CD4-positive, alpha-beta T cell (primary cell): Measurements from ENCODE around the gene MBOAT7. TPM values are rescaled to one million over a fixed set of nuclear protein-coding genes. Genes with fewer than 3 reads are reported as not detected.
A peak's percentile ranks its signal among the peaks of the same experiment; 100 is the strongest.

Source experiments
- ATAC-seq: fragments of 200-7000 bp; cut with Tn5 transposase; one replicate; pipeline ENCODE4 v1.10.0; 2022; ENCODE audit warnings: mild to moderate bottlenecking; ENCODE audit not compliant: poor library complexity
- CTCF ChIA-PET: fragments of 350-600 bp; sonication (Branson Sonifier 250); formaldehyde crosslinking; loops from one replicate; lab custom pipeline; 2021; ENCODE audit warnings: antibody characterized with exemption, inconsistent platforms; lab: Charles Lee
- POLR2A ChIA-PET: fragments of 350-600 bp; sonication (Branson Sonifier 250); formaldehyde crosslinking; loops from one replicate; lab custom pipeline; 2021; ENCODE audit warnings: antibody characterized with exemption, inconsistent platforms; lab: Charles Lee
- DNase-seq, 14 experiments: peaks; one replicate each; pipeline ENCODE4 v3.0.0-alpha.2; 2013 to 2020; ENCODE audit warnings: mixed read lengths in 2 of 14
- H3K27ac ChIP-seq, 2 donors: one replicate each; pipeline versions ENCODE4 v1.5.1 to v1.7.0; 2013; ENCODE audit warnings: low read length in 2 of 2, low read depth in 1 of 2, mild to moderate bottlenecking in 1 of 2
- H3K27me3 ChIP-seq, 2 experiments: 1 replicate in 1 of 2; 2 replicates in 1 of 2; pipeline versions ENCODE4 v1.6.1 to v1.7.0; 2013; ENCODE audit warnings: low read length in 2 of 2, control low read depth in 1 of 2, mild to moderate bottlenecking in 1 of 2, moderate library complexity in 1 of 2; ENCODE audit not compliant: insufficient read depth in 2 of 2, control insufficient read depth in 1 of 2
- H3K36me3 ChIP-seq: one replicate; pipeline ENCODE4 v1.6.1; 2013; ENCODE audit warnings: low read length, control low read depth; ENCODE audit not compliant: insufficient read depth
- H3K4me1 ChIP-seq: one replicate; pipeline ENCODE4 v1.6.1; 2013; ENCODE audit warnings: low read length, control low read depth; ENCODE audit not compliant: insufficient read depth
- H3K4me3 ChIP-seq: one replicate; pipeline ENCODE4 v1.5.1; 2013; ENCODE audit warnings: mild to moderate bottlenecking, low read length, moderate library complexity
- H3K9me3 ChIP-seq, 2 experiments: 1 replicate in 1 of 2; 2 replicates in 1 of 2; pipeline versions ENCODE4 v1.6.1 to v1.7.0; 2013; ENCODE audit warnings: low read length in 2 of 2, mild to moderate bottlenecking in 2 of 2, control low read depth in 1 of 2, moderate library complexity in 1 of 2; ENCODE audit not compliant: control insufficient read depth in 1 of 2, insufficient read depth in 1 of 2
- H3K27ac Mint-ChIP-seq: one replicate; pipeline ENCODE4 v1.8.0; 2020; ENCODE audit warnings: mixed read lengths
- H3K27me3 Mint-ChIP-seq: one replicate; pipeline ENCODE4 v1.8.0; 2021; ENCODE audit warnings: mixed read lengths
- H3K36me3 Mint-ChIP-seq: one replicate; pipeline ENCODE4 v1.8.0; 2021; ENCODE audit warnings: low read depth, mixed read lengths
- H3K4me1 Mint-ChIP-seq: one replicate; pipeline ENCODE4 v1.8.0; 2021; ENCODE audit warnings: low read depth, mixed read lengths
- H3K4me3 Mint-ChIP-seq: one replicate; pipeline ENCODE4 v1.8.0; 2020; ENCODE audit warnings: mild to moderate bottlenecking, mixed read lengths
- H3K9me3 Mint-ChIP-seq: one replicate; pipeline ENCODE4 v1.8.0; 2020; ENCODE audit warnings: mixed read lengths
- intact Hi-C, 2 experiments: fragments of 100-400 bp; cut with DNase I in 1 of 2; cut with micrococcal nuclease in 1 of 2; formaldehyde crosslinking; loops; one replicate each; pipeline versions ENCODE4 v1.15.1 to v1.9.0; 2023 to 2025; cut with DNase I, micrococcal nuclease
- total RNA-seq, 174 experiments: library from RNA in 2 of 174; stranded (reverse) in 2 of 174; gene quantifications; one replicate each; pipeline ENCODE4 v1.2.3 and lab custom pipeline; 2021 to 2026
- TF ChIP-seq, protein P1 (sequence below): fragments of 200-600 bp; IDR thresholded peaks from one replicate; pipeline ENCODE4 v1.8.0; 2022; ENCODE audit warnings: antibody characterized with exemption, mild to moderate bottlenecking

Gene MBOAT7
- total RNA-seq, 2 experiments from 2014 or later: 13.7 to 18.0 TPM

DNA sequence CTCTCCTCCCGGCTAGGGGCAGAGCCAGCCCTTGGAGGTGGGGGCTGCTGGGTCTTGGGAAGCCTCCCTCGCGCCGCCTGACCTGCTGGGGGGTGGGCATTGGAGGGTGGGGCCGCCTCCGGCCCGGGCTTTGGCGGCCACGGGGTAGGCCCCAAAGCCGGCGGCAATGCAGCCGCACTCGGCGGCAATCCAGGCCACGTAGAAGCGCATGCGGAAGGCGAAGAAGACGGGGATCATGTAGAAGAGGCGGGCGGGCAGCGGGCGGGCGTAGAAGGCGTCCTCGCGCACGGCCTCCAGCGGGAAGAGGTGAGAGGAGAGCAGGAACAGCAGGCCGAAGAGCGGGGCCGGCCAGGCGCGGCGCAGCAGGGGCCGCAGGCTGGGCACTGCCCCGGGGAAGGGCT, 8.7 kb downstream of the MBOAT7 start:
- DNase-seq (peak in 1 of 14 experiments; percentile 17), ATAC-seq (no peak)
- intact Hi-C loops: no loop called here
- ChIA-PET POLR2A (interaction anchor here (0.9 kb wide), 1 partner anchor 9 kb away, joined by 4 read pairs; the partner anchor contains the start of gene MBOAT7), CTCF (no interaction called here)
- Histone ChIP-seq H3K27me3 (no peaks in the 10 kb centered on the region), H3K4me3 (no peak overlapping the region), H3K9me3 (no peaks in the 10 kb centered on the region), H3K4me1 (no peaks in the 10 kb centered on the region), H3K36me3 (peaks cover 8% of the 10 kb centered on the region), H3K27ac (no peak overlapping the region)
- no peaks in the 10 kb centered on the region for H3K4me1 Mint-ChIP-seq
- peaks cover 20% of the 10 kb centered on the region for H3K36me3 Mint-ChIP-seq
- H3K4me3 Mint-ChIP-seq: no peak overlapping the region
- no peak overlapping the region for H3K27ac Mint-ChIP-seq
- no peaks in the 10 kb centered on the region for H3K27me3 Mint-ChIP-seq
- TF ChIP-seq, protein P1, sequence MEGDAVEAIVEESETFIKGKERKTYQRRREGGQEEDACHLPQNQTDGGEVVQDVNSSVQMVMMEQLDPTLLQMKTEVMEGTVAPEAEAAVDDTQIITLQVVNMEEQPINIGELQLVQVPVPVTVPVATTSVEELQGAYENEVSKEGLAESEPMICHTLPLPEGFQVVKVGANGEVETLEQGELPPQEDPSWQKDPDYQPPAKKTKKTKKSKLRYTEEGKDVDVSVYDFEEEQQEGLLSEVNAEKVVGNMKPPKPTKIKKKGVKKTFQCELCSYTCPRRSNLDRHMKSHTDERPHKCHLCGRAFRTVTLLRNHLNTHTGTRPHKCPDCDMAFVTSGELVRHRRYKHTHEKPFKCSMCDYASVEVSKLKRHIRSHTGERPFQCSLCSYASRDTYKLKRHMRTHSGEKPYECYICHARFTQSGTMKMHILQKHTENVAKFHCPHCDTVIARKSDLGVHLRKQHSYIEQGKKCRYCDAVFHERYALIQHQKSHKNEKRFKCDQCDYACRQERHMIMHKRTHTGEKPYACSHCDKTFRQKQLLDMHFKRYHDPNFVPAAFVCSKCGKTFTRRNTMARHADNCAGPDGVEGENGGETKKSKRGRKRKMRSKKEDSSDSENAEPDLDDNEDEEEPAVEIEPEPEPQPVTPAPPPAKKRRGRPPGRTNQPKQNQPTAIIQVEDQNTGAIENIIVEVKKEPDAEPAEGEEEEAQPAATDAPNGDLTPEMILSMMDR: no peak
- H3K9me3 Mint-ChIP-seq: no peaks in the 10 kb centered on the region

DNA sequence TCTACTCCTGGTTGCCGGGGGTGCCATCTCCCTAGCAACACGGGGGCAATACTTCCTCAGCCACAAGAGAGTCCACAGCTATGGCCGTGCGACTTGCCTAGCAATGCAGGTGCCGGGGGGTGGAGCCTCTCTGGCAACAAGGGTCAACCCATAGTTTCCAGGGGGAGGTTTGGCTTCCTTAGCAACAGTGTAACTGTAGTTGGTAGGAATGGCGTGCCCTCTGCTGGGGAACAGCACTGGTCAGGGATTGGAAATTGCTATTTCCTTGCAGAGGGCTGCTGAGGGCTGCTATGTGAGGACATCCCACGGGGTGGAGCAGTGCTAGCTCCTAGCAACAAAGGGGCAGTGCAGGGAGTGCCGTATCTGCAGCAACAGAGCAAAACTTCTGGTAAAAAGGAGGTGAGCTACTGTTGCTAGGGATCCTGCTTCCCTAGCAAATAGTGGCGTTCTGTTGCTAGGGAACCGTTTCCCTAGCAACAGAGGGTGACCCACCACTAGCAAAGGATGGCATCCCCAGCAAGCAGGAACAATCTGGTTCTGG, 9.4 kb downstream of the MBOAT7 start:
- Histone ChIP-seq H3K4me1 (no peaks in the 10 kb centered on the region), H3K9me3 (no peaks in the 10 kb centered on the region), H3K36me3 (peaks cover 8% of the 10 kb centered on the region), H3K4me3 (no peak overlapping the region), H3K27ac (no peak overlapping the region), H3K27me3 (no peaks in the 10 kb centered on the region)
- H3K9me3 Mint-ChIP-seq: no peaks in the 10 kb centered on the region
- intact Hi-C loops: no loop called here
- DNase-seq: no peak
- POLR2A ChIA-PET: interaction anchor here (0.9 kb wide), 1 partner anchor 9 kb away, joined by 4 read pairs; the partner anchor contains the start of gene MBOAT7
- no peak overlapping the region for H3K4me3 Mint-ChIP-seq
- no peaks in the 10 kb centered on the region for H3K4me1 Mint-ChIP-seq
- CTCF ChIA-PET: no interaction called here
- no peak for ATAC-seq
- H3K27ac Mint-ChIP-seq: no peak overlapping the region
- H3K36me3 Mint-ChIP-seq: peaks cover 16% of the 10 kb centered on the region
- H3K27me3 Mint-ChIP-seq: no peaks in the 10 kb centered on the region
- TF ChIP-seq, protein P1: no peak

DNA sequence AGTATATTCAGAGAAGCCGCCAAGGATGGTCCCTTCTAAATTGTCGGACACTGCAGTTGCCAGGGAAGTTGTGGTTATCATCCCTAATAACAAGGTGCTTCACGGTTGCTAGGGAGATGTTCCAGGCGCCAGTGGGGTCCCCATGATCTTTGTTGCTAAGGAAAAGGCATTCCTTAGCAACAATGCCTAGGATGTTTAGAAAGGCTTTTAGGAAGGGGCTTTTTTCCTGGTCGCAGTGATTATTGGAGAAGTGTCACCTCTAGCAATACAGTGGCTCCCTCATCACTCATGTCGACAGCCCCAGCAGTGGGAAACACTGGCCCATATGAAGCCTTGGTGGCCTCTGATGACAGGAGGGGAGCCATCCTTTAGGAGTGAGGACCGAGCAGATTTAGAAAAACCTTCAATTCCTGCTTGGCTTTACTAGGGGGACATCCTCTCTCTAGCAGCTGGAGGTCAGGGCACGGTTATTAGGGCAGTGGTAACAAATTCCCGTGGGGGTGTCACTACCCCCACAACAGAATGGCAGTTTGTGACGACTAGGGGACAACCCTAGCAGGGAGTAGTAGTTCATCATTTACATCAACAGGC, 10.0 kb downstream of the MBOAT7 start:
- Histone ChIP-seq H3K4me3 (no peak overlapping the region), H3K9me3 (no peaks in the 10 kb centered on the region), H3K4me1 (no peaks in the 10 kb centered on the region), H3K27me3 (no peaks in the 10 kb centered on the region), H3K36me3 (peaks cover 8% of the 10 kb centered on the region), H3K27ac (no peak overlapping the region)
- Mint-ChIP-seq H3K4me3 (no peak overlapping the region), H3K27me3 (no peaks in the 10 kb centered on the region), H3K27ac (no peak overlapping the region), H3K36me3 (peaks cover 16% of the 10 kb centered on the region), H3K4me1 (no peaks in the 10 kb centered on the region), H3K9me3 (no peaks in the 10 kb centered on the region)
- intact Hi-C loops: no loop called here
- no peak for DNase-seq
- ATAC-seq: no peak
- POLR2A ChIA-PET: interaction anchor here (0.9 kb wide), 1 partner anchor 10 kb away, joined by 4 read pairs; the partner anchor contains the start of gene MBOAT7
- CTCF ChIA-PET: no interaction called here
- TF ChIP-seq, protein P1: no peak
